COLO829 (cell line): ENCODE data around the gene RYR2.

Experiments used
- DNase-seq: peaks from one replicate; pipeline ENCODE4 v3.0.0; 2012; ENCODE audit warnings: low spot score

RYR2 gene

GRCh38 chr1:237737448-237737847 is 695.5 kb downstream of the RYR2 start:
- no peak for DNase-seq

DNA sequence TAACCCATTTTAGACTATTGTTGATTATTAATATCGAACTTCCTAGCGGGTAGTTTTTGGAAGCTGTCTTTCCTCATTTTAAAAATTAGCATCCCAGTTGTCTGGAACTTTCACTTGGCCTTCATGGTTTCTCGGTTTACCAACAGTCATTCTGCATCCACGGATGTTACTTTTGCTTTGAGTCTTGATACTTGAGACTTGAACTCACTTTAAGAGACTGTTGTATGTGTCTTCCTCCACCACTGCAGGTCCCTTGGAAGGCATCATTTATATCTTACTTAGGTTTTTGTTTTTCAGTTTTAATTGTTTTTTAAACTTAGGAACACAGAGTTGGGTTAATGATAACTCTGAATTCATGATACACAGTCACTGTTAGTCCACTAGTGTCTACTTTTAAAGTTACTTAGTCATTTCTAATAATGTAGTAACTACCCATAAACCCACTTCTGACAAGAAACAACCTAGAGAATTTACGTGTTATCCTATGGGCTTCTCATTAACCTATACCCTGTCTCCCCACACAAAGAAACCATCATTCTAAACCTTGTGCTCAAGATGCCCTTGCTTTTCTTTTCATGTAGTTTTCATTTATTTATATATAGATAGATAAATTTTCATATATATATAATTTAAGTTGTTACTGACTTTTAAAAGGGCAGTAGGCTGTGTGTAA is 696.1 kb downstream of the RYR2 start:
- no peak for DNase-seq

DNA sequence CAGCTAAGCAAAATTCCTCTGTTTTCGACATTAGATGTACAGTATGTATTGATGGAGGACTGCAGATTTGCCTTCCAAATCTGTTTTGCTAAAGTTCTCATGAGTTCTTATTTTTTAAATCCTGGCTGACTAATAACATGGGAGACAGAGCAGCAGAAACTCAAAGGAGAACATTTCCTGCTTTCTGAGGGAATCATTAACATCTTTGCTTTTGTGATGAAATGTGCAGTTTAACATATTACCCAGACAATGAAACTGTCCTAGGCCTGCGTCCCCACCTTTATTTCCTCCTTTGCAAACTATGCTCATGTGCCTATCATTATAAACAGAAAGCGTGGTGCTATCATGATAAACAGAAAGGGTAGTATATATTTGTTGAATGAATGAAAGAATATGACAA is 698.9 kb downstream of the RYR2 start:
- DNase-seq: no peak

DNA sequence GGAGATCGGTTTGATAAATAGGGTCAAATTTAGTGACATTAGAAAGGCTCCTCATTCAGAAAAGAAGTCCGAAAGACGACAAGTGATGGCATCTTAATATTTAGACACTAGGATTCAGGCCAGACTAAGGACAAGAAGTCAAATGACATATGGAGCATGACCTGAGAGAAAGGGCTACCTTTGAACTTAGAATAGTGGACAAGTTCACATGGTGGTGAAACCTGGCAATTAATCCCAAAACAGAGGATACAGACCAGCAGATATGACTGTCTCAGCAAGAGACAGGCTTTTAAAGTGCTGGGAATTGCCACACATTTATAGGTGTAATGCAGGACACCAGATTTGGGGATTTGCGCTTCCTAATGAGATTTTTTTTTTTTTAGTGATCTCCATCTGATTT is 703.6 kb downstream of the RYR2 start:
- no peak for DNase-seq

GRCh38 chr1:237748171-237748960 is 706.4 kb downstream of the RYR2 start:
- DNase-seq: no peak

DNA sequence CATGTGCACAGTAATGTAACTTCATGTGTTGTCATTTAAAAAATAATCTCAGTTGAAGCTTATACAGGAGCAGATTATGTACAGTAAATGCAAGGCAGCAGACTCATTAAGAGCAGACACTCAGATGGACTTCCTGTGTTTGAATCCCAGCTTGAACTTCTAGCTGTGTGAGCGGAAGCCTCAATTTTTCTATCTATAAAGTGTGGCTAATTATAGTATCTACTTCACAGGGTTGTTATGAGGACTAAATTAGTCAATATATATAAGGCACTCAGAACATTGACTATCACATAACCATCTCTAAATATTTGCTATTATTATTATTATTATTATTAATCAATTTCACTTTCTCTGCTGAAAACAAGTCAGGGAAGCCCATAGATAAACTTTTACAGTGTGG is 707.1 kb downstream of the RYR2 start:
- no peak for DNase-seq

DNA sequence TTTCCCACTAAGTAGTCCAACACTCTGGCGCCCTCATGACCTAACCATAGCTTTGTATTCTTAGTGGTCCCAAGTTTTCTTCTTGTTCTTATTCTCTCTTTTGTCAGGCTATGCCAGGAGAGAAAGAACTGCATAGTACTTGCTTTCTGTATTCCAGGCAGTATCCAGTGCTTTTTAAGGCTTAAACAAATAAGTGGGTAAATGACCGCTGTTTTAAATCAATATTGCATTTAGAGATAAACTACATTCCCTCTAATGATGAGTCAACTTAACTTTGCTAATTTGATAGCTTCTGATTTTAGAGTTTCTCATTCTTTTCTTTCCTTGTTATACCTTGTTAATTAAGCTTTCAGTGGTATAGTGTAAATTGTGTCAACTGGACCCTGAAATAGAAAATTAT is 709.1 kb downstream of the RYR2 start:
- DNase-seq: no peak

DNA sequence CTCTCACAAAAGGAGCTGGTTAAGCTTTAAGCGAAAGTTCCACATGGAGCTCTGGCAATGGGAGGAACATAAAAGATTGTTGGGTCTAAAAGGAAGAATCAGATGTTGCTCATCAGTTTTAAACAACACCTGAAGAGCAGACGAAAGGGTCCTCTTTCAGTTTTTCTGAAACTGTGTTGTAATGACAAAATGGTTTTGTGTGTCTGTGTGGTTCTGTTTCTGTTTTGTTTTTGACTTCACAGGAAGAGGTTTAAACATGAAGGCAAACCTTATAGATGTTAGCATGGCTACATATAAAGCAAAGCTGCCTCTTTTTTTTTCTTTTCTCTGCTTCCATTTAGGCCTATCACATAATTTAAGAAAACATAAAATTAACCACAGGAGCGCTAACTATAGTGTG is 712.6 kb downstream of the RYR2 start:
- no peak for DNase-seq

GRCh38 chr1:237756304-237756967 is 714.5 kb downstream of the RYR2 start:
- no peak for DNase-seq

DNA sequence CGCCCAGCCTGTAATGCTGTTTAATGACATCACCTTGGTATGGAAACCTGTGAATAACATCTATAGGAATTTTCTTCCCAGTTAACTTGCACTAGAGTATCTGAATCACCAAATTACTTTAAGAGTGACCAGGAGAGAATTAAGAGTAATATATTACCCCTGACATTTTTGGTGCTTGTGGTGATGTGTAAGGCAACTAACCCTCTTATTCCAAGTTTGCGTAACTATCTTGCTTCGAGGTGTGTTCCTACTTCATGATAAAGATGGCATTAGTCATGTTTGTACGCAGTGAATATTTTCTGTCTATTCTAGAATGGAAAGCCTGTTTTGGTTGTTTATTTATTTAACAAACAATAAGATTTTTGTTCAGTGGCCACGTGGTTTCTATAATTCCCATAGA is 717.4 kb downstream of the RYR2 start:
- DNase-seq: peak; percentile 20

DNA sequence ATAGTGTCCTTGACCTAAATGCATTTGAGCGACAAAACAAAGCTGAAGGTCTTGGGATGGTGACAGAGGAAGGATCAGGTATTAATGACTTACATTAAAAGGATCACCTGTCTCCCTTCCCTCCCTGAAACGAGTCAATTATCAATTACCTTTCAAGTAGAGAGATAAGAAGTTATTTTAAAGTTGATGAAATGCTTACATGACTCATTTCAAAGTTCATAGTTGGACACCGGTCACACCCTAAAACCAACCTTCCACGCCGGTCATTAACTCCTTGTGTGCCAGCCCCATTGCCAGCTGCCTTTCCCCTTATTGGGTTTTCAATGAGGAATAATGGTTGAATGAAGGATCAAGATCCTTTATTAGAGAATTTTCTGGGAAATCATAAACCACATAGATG is 719.0 kb downstream of the RYR2 start:
- no peak for DNase-seq

GRCh38 chr1:237763137-237763536 is 721.2 kb downstream of the RYR2 start:
- no peak for DNase-seq

GRCh38 chr1:237763751-237764150 is 721.8 kb downstream of the RYR2 start:
- DNase-seq: no peak

- no peak for DNase-seq
Observed at GRCh38 chr1:237769916-237770315, 727.9 kb downstream of the RYR2 start.

GRCh38 chr1:237772009-237772408 is 730.0 kb downstream of the RYR2 start:
- DNase-seq: no peak

DNA sequence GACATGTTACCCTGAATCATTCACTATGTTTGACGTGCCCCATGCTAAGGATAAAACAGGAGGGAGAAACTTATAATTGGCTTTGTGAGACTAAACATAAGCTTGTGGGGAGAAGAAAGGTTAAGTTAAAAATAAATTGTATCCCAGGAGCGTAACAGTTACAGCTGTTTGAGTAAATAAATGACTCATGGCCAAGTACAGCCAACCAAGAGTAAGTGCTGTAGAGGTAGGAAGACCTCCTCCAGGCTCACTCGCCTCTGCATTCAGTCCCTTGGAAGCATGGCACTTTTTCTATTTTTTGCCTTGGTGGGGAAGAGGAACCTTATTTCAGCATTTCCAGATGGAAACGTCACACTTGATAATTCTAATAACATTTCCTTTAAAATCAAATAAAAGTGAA is 732.3 kb downstream of the RYR2 start:
- no peak for DNase-seq

GRCh38 chr1:237779356-237779755 is 737.4 kb downstream of the RYR2 start:
- no peak for DNase-seq

GRCh38 chr1:237786066-237786719 is 744.2 kb downstream of the RYR2 start:
- DNase-seq: no peak

DNA sequence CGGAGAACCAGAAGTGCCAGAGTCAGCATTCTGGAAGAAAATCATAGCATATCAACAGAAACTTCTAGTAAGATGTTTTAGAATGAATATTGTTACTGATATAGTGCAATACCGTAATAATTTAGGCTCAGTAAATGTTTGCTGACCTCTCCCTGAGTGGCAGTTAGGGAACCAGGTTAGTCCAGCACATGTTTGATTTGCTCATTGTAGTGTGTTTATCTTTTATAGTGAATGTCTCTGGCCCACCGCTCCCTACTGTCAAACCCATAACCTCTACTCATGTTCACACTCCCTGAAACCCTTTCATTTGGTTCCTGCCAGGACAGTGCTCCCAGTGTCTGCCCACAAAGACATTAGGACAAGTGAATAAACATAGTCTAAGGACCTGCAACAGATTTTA is 746.1 kb downstream of the RYR2 start:
- DNase-seq: no peak

- DNase-seq: no peak
Observed at GRCh38 chr1:237789619-237790018, 747.6 kb downstream of the RYR2 start.

DNA sequence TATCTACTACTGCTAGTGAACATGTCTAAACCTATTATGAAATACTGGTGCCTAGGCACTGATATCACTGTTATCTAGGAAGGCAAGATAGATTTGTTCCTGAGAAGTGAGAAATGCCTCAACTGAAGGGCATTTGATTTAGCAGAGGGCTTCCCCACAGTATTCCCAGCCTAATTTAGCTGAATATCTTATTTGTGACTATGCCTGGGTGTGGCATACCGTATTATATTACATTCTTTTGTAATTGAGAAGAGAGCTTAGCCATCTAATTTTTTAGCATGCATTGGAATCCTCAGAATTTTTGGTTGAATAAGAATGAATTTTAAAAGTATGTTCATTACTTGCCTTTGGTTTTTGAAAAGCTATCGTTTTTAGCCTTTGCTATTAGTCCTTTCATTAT is 749.6 kb downstream of the RYR2 start:
- DNase-seq: no peak

DNA sequence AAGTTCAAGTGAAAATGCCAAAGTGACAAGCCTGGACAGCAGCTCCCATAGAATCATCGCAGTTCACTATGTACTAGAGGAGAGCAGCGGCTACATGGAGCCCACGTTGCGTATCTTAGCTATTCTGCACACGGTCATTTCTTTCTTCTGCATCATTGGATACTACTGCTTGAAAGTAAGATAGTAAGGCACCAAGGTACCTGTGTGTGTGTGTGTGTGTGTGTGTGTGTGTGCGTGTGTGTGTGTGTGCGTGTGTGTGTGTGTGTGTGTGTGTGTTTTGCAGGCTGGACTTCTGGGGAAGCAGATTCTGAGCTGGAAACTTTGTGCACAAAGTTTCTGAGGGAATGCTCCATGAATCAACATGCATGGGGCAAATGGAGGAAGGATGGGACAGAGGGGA is 750.2 kb downstream of the RYR2 start:
- no peak for DNase-seq

GRCh38 chr1:237792726-237793125 is 750.7 kb downstream of the RYR2 start:
- no peak for DNase-seq
